HG02759 (cell line): Measurements from ENCODE around the gene COBLL1.
"Not testable (repeated sequence)": the region's sequence is repeated elsewhere in the genome, so short reads cannot be mapped to it uniquely, and the experiment has no call there.

Experiments used
- ATAC-seq: cut with Tn5 transposase; IDR thresholded peaks from one replicate; pipeline ENCODE4 v1.9.1; 2021; ENCODE audit warnings: mild to moderate bottlenecking, moderate library complexity; ENCODE audit not compliant: unreplicated experiment

COBLL1 gene

GRCh38 chr2:164841719-164842623 is at the start of gene COBLL1:
Gene COBLL1, minus strand, starts transcription at chr2:164841823. Its CDS starts 627 bp downstream, at chr2:164841196.
- ATAC-seq, result peak; percentile 69

- ATAC-seq, result no peak
Measured at GRCh38 chr2:164890544-164890943, 48.9 kb upstream of the COBLL1 start.

- no peak for ATAC-seq
Measured at GRCh38 chr2:164888592-164888991, 47.0 kb upstream of the COBLL1 start.

- ATAC-seq, result no peak
Measured at GRCh38 chr2:164887434-164888144, 46.0 kb upstream of the COBLL1 start.

GRCh38 chr2:164882276-164882675 is 40.7 kb upstream of the COBLL1 start:
- ATAC-seq, result no peak

- ATAC-seq, result no peak
Measured at GRCh38 chr2:164881524-164881923, 39.9 kb upstream of the COBLL1 start.

- ATAC-seq, result no peak
Measured at GRCh38 chr2:164879901-164880535, 38.4 kb upstream of the COBLL1 start.

- no peak for ATAC-seq
Measured at GRCh38 chr2:164877927-164878326, 36.3 kb upstream of the COBLL1 start.

- ATAC-seq, result no peak
Measured at GRCh38 chr2:164877169-164877568, 35.5 kb upstream of the COBLL1 start.

GRCh38 chr2:164875334-164876205 is 33.9 kb upstream of the COBLL1 start:
- no peak for ATAC-seq

- ATAC-seq, result no peak
Measured at GRCh38 chr2:164873210-164873908, 31.7 kb upstream of the COBLL1 start.

GRCh38 chr2:164871404-164871803 is 29.8 kb upstream of the COBLL1 start:
- no peak for ATAC-seq

GRCh38 chr2:164869420-164869772 is 27.8 kb upstream of the COBLL1 start:
- no peak for ATAC-seq

- ATAC-seq, result no peak
Measured at GRCh38 chr2:164868563-164869419, 27.2 kb upstream of the COBLL1 start.

- no peak for ATAC-seq
Measured at GRCh38 chr2:164867779-164868397, 26.3 kb upstream of the COBLL1 start.

- ATAC-seq, result not testable (repeated sequence)
Measured at GRCh38 chr2:164866381-164866780, 24.8 kb upstream of the COBLL1 start.

GRCh38 chr2:164860694-164861042 is 19.0 kb upstream of the COBLL1 start:
- ATAC-seq, result no peak

- ATAC-seq, result not testable (repeated sequence)
Measured at GRCh38 chr2:164859906-164860693, 18.5 kb upstream of the COBLL1 start.
